GM19099 (cell line): ENCODE results near the gene SRP19.

ENCODE experiments used
- POLR2A ChIP-seq: IDR thresholded peaks from 3 replicates; pipeline ENCODE4 v1.6.1; 2011; ENCODE audit warnings: low read depth; ENCODE audit not compliant: insufficient read length; ENCODE audit errors: extremely low read depth

The SRP19 gene

DNA sequence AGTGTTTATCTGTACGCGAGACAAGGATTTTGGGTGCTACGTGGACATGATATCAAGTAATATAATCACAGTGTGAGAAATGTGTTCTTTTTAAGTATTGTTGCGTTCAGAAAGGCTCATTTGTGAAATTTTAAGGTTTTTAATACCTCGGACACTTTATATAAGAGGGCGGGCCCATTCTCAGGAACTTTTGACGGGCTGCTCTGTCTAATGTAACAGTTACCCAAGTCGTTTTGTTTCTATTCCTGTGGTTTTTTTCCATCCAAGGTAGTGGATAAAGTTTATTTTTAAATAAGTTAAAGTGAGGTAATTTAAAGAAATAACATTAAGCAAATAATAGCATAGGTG, 525 bp downstream of the SRP19 start:
- TF ChIP-seq POLR2A = no peak

DNA sequence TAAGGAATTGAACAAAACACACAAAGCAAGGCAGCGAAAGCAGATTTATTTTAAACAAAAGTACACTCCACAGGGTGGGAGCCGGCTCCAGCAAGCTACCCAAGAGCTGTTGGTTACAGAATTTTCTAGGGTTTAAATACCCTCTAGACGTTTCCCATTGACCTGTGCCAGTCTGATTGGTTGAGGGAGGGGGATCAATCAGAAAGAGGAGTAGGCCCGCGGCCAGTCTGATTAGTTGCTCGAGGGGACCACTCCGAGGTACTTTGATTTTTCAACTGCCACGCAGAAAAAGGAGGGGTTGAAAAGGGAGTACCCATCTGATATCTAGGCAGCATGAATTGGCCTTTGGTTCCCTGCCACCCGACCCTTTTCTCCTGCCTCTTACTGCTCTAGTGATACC, 998 bp downstream of the SRP19 start:
- TF ChIP-seq POLR2A = no peak

DNA sequence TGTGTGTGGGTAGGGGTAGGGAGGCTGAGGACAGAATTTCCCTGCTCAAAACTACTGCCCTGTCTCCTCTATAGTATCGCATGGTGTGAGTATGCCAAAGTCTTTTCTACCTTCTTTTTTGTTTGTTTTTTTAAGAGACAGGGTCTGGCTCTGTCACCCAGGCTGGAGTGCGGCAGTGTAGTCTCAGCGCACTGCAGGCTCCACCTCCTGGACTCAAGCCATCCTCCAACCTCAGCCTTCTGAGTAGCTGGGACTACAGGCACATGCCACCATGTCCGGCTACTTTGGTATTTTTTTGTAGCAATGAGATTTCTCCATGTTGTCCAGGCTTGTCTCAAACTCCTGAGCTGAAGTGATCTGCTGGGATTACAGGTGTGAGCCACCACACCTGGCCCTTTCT, 2.5 kb downstream of the SRP19 start:
- TF ChIP-seq POLR2A = no peak

DNA sequence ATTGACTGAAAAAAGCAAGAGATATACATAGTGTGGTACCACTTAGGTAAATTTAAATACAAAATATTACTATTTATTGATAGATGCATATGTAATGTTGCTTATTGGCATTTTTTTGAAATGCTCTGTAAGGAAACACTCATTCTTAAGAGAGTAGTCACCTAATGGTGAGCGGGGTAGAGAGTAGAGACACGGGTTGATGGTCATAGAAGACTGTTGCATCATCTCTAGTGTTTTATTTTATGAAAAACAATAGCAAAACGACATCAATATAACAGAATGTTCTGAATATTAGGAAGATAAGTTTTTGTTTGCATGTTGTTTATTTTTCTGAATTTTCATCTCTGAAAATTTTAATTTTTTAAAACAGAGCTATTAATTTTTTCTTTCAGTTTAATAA, 4.0 kb downstream of the SRP19 start:
- no peak for TF ChIP-seq POLR2A

DNA sequence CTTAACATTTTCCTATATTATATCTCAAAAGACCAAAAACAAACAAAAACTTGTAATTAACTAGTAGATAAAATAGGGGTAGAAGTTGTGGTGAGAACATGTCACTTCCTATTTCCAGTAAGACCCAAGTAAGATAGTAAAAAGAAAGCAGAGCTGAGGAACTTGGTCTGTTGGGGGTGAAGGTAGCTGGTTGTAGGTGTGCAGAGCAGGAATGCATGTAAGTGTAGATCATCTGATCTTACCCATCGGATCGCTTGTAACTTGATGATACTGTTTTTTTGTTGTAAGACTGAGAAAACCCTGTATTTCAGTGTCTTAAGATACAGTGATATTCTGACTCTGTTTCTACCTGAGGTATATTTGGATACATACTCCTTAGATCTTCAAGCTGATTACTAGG, 5.7 kb downstream of the SRP19 start:
- TF ChIP-seq POLR2A = no peak

DNA sequence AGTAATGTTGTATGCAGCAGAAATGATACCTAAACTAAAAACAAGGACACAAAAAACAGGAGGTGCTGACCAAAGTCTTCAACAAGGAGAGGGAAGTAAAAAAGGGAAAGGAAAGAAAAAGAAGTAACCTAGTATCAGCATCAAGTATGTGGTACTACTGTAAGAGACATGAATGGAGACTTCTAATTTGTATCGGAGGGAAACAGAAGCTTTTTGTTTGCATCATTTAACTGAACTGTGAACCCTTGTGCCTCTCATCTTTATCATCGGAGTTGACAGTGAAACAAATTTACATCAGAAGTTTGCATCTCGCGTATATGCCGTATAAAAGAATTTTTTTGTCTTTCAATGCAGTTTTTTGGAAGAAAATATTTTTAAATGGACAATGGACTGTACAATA, 6.3 kb downstream of the SRP19 start:
- no peak for TF ChIP-seq POLR2A

DNA sequence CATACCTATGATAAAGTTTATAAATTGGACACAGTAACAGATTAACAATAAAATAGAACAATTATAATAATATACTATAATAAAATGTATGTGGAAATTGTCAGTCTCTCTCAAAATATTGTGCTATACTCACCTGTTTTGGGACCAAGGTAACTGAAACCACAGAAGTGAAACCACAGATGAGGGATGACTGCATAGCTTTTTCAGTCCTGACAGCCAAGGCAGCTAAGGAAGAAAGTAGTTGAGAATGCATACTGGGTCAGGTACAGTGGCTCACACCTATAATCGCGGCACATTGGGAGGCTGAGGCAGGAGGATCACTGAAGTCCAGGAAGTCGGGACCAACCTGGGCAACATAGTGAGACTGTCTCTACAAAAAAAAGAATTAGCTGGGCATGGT, 8.9 kb downstream of the SRP19 start:
- TF ChIP-seq POLR2A = no peak

DNA sequence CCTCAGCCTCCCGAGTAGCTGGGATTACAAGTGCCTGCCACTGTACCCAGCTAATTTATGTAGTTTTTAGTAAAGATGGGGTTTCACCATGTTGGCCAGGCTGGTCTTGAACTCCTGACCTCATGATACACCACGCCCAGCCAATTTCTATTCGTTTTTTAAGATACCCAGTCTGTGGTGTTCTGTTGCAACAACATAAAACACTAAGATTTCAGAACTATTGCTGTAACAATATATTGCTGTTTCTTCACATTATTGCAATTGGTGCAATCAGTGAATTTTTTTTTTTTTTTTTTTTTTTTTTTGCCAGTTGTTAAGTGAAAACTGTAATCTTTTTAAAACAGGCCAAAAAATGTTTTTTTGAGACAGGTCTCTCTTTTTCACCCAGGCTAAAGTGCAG, 9.9 kb downstream of the SRP19 start:
- TF ChIP-seq POLR2A = no peak

DNA sequence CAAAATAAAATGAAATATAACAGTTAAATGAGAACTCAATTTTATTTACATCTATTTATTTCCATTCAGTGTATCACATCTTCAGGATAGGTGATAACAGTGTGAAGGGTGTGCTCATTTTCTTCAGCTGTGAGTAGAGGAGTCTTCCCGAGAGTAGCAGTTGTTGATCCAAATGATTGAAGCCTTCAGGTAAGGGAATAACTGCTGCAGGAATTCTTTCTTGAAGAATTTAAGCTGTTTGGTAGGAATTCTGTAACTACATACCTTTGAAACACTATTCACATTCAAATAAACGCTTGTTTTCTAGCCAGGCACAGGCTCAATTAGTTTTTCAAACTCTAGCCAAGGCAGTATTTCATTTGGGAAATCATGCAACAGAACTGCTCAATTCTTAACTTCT, 15.3 kb downstream of the SRP19 start:
- no peak for TF ChIP-seq POLR2A

DNA sequence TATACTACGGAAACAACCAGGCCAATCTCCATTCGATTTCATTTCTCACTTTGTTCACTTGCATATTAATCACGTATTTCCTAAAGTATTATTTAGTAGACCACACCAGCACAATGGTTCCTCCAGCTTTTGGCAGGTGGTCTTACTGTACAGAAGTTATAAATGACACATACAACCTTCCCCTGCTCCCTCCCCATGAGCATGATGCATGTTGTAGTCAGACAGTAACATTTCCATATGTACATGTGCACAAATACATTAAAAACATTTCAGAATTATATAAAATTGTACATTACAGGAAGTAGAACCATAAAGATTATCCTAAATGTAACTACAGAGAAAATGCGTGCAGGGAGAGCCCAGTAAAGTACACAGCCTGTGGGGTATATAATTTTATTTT, 17.0 kb downstream of the SRP19 start:
- no peak for TF ChIP-seq POLR2A

DNA sequence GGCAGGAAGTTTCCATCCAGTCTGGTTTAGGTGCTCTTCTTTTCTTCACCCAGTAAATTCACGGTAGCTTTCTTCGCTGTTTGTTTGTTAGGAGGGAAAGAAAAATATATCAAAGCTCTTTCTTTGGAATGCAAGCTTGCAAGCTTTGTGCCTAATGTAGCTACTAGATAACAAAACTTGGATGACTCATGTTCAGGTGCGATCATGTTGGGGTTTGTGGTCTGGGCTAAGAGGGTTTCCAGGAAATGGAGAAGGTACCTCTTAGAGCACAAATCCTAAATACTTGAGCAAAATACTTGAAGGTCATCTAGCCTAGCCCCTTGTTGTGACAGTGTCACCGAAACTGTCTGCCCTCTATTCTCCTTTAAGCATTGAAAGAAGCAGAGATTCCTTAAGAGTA, 17.7 kb downstream of the SRP19 start:
- TF ChIP-seq POLR2A = no peak

DNA sequence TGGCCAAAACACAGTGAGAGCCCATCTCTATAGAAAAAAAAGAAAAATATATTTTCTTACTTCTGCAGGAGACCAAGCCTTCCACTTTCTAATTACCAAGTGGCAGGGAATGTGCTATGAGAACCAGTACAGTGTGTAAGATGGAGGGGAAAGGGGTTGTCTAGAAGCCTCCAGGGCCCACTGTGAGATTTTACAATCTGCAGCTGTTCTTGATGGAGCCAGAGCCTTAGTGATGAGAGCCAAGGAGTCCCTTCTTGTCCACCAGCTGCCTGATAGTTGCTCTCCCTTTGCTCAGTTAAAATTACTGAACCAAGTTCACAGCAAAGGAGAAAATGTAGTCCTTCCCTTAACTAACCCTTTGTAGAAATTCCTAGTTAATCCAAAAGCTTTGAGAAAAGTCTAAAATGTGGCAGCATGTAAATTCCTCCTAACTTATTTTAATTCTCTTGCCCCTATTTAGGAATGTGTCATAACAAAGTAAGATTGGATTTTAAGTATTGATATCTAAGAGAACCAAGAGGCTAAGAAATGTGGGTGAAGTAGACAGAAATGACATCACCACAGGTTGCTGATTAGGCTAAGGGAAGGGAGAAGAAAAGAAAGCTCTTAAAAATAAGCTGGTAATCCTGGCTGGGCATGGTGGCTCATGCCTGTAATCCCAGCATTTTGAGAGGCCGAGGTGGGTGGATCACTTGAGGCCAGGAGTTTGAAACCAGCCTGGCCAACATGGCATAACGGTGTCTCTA, 19.3 kb downstream of the SRP19 start:
- no peak for TF ChIP-seq POLR2A

DNA sequence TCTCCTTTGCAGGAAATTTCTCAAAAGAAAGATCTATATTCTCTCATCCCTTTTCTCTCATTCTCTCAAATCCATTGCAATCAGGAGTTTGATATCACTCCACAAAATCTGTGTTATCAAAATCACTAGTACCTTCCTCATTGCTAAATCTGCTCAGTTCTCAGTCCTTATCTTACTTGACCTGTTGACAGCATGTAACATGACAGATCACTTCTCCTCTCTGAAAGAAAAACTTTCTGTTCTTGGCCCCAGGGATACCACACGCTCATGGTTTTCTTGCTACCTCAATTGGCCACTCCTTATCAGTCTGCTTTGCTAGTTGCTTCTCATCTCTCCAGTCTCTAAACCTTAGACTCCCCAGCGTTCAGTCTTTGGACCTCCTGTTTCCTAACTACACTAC, 22.1 kb downstream of the SRP19 start:
- no peak for TF ChIP-seq POLR2A

DNA sequence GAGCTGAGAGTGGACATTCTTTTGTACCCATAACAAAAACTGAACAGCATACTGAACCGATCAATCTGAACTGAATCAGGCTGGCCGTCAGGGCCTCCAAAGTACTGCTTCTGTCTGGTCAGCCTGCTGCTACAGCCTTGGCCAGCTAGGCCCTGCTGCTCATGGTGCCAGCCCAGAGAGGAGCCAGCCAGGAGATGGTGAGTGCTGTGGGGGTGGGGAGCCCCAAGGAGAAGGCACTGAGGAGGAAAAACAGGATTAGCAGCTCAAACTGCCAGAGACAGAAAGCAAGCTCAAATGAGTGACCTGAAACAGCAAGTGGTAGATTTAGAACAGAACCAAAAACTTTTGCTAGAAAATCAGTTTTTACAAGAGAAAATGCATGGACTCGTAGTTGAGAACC, 23.9 kb downstream of the SRP19 start:
- TF ChIP-seq POLR2A = no peak

DNA sequence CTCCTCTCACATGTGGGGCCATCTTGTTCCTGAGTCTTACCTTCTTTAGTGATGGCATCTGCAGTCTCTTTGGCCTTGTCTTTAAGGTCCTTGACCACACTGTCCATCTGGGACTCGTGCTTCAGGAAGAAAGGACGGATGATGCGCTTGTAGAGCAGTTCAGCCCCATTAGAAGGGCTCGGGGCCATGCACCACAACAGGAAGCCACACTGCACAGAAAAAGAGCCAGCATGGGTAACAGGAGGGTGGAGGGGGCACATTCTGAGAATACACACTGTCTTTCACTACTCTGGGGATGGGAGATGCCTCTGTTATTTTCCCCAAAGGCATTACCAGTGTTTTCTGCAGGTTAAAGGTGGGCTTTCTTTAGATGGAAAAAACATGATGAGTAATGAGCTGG, 25.9 kb downstream of the SRP19 start:
- no peak for TF ChIP-seq POLR2A

DNA sequence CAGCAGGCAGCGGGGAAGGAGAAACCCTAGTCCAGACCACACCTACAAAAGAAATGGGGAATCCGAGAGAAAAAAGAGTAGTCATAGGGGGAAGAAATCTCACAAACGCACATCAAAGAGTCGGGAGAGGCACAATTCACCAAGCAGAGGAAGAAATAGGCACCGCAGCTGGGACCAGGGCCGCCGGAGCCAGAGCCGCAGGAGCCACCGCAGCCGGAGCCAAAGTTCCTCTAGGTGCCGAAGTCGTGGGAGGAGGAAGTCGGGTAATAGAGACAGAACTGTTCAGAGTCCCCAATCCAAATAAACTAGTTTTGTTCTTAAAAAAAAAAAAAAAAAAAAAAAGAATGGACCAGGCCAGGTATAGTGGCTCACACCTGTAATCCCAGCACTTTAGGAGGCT, 31.7 kb downstream of the SRP19 start:
- no peak for TF ChIP-seq POLR2A

DNA sequence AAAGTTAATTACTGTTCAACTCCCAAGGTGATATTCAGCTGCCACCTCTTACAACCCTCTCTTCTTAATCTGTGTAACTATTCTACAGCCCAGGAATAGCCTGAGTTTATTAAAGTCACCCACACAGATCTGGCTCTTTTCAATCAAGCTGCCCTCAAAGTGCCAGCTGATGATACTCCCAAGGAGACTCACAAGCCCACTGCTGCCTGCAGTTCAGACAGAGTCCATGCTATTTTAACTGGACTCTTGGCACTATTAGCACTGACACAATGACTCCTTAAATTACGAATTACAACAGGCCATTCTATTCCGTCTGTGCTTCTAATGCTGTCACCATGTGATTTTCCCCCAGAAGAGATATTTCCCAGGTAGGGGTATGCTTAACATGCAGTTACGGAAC, 34.6 kb downstream of the SRP19 start:
- no peak for TF ChIP-seq POLR2A
